ENCODE measurements around the gene THBS2.

DNA sequence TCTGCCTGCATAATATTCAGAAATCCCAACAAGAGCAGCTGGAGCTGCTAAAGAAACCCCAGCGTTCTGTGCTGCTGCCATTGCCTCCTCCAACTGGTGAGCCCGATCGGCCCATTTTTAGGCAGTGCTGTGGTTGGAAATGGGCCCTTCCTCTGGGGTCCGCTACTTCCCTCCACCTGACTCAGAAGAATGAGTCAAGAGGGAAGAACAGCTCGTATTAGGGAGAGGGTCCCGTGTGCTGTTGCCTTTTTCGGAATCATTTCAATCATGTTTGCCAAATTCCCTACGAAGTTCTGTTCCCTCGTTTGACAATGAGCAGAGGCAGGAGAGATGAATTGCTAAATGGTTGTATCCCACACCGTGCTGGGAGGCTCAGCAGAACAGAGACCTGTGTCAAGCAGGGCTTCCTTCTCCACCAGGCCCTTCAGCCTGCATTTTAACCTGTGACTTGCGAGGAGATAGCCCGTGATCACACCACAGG lies 38.4 kb downstream of the THBS2 start:
- TF ChIP-seq, protein P1, sequence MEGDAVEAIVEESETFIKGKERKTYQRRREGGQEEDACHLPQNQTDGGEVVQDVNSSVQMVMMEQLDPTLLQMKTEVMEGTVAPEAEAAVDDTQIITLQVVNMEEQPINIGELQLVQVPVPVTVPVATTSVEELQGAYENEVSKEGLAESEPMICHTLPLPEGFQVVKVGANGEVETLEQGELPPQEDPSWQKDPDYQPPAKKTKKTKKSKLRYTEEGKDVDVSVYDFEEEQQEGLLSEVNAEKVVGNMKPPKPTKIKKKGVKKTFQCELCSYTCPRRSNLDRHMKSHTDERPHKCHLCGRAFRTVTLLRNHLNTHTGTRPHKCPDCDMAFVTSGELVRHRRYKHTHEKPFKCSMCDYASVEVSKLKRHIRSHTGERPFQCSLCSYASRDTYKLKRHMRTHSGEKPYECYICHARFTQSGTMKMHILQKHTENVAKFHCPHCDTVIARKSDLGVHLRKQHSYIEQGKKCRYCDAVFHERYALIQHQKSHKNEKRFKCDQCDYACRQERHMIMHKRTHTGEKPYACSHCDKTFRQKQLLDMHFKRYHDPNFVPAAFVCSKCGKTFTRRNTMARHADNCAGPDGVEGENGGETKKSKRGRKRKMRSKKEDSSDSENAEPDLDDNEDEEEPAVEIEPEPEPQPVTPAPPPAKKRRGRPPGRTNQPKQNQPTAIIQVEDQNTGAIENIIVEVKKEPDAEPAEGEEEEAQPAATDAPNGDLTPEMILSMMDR (IDR thresholded peaks at IDR 0.05) = no peak
- TF ChIP-seq POLR2A (IDR thresholded peaks at IDR 0.05) = no peak
